HG02884 (cell line): ENCODE results near the gene CRIP1.

Source experiments
- ATAC-seq: cut with Tn5 transposase; IDR thresholded peaks from one replicate; pipeline ENCODE4 v1.9.1; 2021; ENCODE audit warnings: mild to moderate bottlenecking, moderate library complexity; ENCODE audit not compliant: unreplicated experiment

Gene CRIP1

GRCh38 chr14:105531894-105532623 lies 45.4 kb downstream of the CRIP1 start:
- no peak for ATAC-seq

- ATAC-seq: no peak
These were observed 46.1 kb downstream of the CRIP1 start for GRCh38 chr14:105532735-105533141.

- ATAC-seq: no peak
These were observed 46.7 kb downstream of the CRIP1 start for GRCh38 chr14:105533391-105533790.

- ATAC-seq: no peak
These were observed 47.3 kb downstream of the CRIP1 start for GRCh38 chr14:105533811-105534498.

- ATAC-seq: no peak
These were observed 47.9 kb downstream of the CRIP1 start for GRCh38 chr14:105534586-105534985.

GRCh38 chr14:105536051-105536450 lies 49.4 kb downstream of the CRIP1 start:
- no peak for ATAC-seq

GRCh38 chr14:105536691-105537579 lies 50.2 kb downstream of the CRIP1 start:
- ATAC-seq: no peak

GRCh38 chr14:105537580-105538474 lies 51.1 kb downstream of the CRIP1 start:
- ATAC-seq: no peak
